Left cardiac atrium (tissue), 4 donors: ENCODE results near the gene TRMT2A. TPM values are rescaled to one million over a fixed set of nuclear protein-coding genes. Genes with fewer than 3 reads are reported as not detected.

ENCODE experiments used
- ATAC-seq, 2 donors: fragments of 200-7000 bp; cut with Tn5 transposase; one replicate each; pipeline ENCODE4 v1.9.1; 2020; ENCODE audit warnings: mild to moderate bottlenecking in 2 of 2, moderate library complexity in 2 of 2
- DNase-seq: peaks from one replicate; pipeline ENCODE4 v3.0.0-alpha.2; 2020
- intact Hi-C, 2 donors: fragments of 100-400 bp; cut with DNase I; formaldehyde crosslinking; loops; one replicate each; pipeline versions ENCODE4 v1.14.1 to v1.15.1; 2022 to 2023
- total RNA-seq, 2 donors: library from RNA; stranded (reverse); fragmentation: NEBNext Ultra II Directional; extraction: Animal tissue kit (Norgen Biotek cat#: 25700); gene quantifications; one replicate each; pipeline ENCODE4 v1.2.1, GENCODE V29; 2021
- donor health status: DM: no; HTN: yes; CAD: no.
- donor health status: DM: no; HTN: yes; CAD: no; lungs with severe emphysema.
- donor health status: DM: yes; HTN: yes; CAD: no.
- donor health status: Dilated cardiomyopathy.

The TRMT2A gene
- total RNA-seq, 2 donors from 2014 or later = 26.7 to 29.3 TPM

GRCh38 chr22:20137671-20138416 lies 20.8 kb upstream of the TRMT2A start:
- intact Hi-C loops = no loop called here
- DNase-seq (peak; percentile 60), ATAC-seq (peak; percentile 46 to 61)

- intact Hi-C loops = no loop called here
- ATAC-seq (no peak), DNase-seq (no peak)
Measured at GRCh38 chr22:20137113-20137512, 20.1 kb upstream of the TRMT2A start.

- intact Hi-C loops = no loop called here
- DNase-seq = no peak
- no peak for ATAC-seq
Measured at GRCh38 chr22:20136603-20136873, 19.5 kb upstream of the TRMT2A start.

GRCh38 chr22:20135806-20136602 lies 19.0 kb upstream of the TRMT2A start:
- DNase-seq = no peak
- ATAC-seq = no peak

GRCh38 chr22:20135265-20135664 lies 18.2 kb upstream of the TRMT2A start:
- DNase-seq = no peak
- intact Hi-C loops = no loop called here
- ATAC-seq = no peak

More at GRCh38 chr22:20135806-20136602, 19.0 kb upstream of the TRMT2A start:
- intact Hi-C loops = no loop called here

GRCh38 chr22:20133930-20134549 lies 17.0 kb upstream of the TRMT2A start:
- no peak for DNase-seq
- intact Hi-C loops = no loop called here

GRCh38 chr22:20132686-20133246 lies 15.7 kb upstream of the TRMT2A start:
- intact Hi-C loops = no loop called here
- no peak for DNase-seq
- ATAC-seq = no peak

More at GRCh38 chr22:20133930-20134549, 17.0 kb upstream of the TRMT2A start:
- no peak for ATAC-seq

- DNase-seq (peak; percentile 64), ATAC-seq (peak; percentile 1 to 5)
- intact Hi-C loops = no loop called here
Measured at GRCh38 chr22:20131859-20132685, 15.0 kb upstream of the TRMT2A start.

- intact Hi-C loops = no loop called here
- peak; percentile 57 to 81 for ATAC-seq
- DNase-seq = peak; percentile 58
Measured at GRCh38 chr22:20131597-20131858, 14.5 kb upstream of the TRMT2A start, which contains the start of gene ZDHHC8. ZDHHC8 (plus strand) TSS chr22:20131804; CDS start chr22:20131948, 144 bp downstream.

- ATAC-seq (peak; percentile 93), DNase-seq (peak; percentile 93)
- intact Hi-C loops = no loop called here
Measured at GRCh38 chr22:20130731-20131596, 13.9 kb upstream of the TRMT2A start.

- DNase-seq = no peak
- ATAC-seq = no peak
- intact Hi-C loops = no loop called here
Measured at GRCh38 chr22:20130319-20130718, 13.3 kb upstream of the TRMT2A start.

- no peak for DNase-seq
- intact Hi-C loops = no loop called here
- no peak for ATAC-seq
Measured at GRCh38 chr22:20129747-20130014, 12.7 kb upstream of the TRMT2A start.

- intact Hi-C loops = no loop called here
- ATAC-seq = no peak
- no peak for DNase-seq
Measured at GRCh38 chr22:20128902-20129746, 12.1 kb upstream of the TRMT2A start.

- ATAC-seq (no peak), DNase-seq (no peak)
- intact Hi-C loops = no loop called here
Measured at GRCh38 chr22:20128619-20128901, 11.5 kb upstream of the TRMT2A start.

GRCh38 chr22:20127869-20128618 lies 11.0 kb upstream of the TRMT2A start:
- ATAC-seq (no peak), DNase-seq (no peak)
- intact Hi-C loops = no loop called here

GRCh38 chr22:20127318-20127868 lies 10.4 kb upstream of the TRMT2A start:
- no peak for DNase-seq
- no peak for ATAC-seq
- intact Hi-C loops = no loop called here
